MM.1S (cell line): Measurements from ENCODE around the gene PLCH1.

Experiments
- DNase-seq: peaks from one replicate; pipeline ENCODE4 v3.0.0-alpha.2; 2015
- H2AFZ ChIP-seq: fragments of 300-600 bp; sonication (generic); 2 replicates; pipeline ENCODE4 v1.6.0; 2016; ENCODE audit warnings: antibody characterized with exemption, low read length
- H3F3A ChIP-seq: fragments of 300-600 bp; sonication (generic); 2 replicates; pipeline ENCODE4 v1.6.1; 2016; ENCODE audit warnings: mild to moderate bottlenecking, antibody characterized with exemption, low read length, moderate library complexity, mixed read lengths; ENCODE audit not compliant: insufficient read depth
- H3K27ac ChIP-seq: fragments of 300-600 bp; sonication (generic); 2 replicates; pipeline ENCODE4 v1.5.1; 2016; ENCODE audit warnings: mild to moderate bottlenecking, low read length
- H3K27me3 ChIP-seq: fragments of 300-600 bp; sonication (generic); replicated peaks from 2 replicates; pipeline ENCODE4 v1.6.0; 2016; ENCODE audit warnings: low read length; ENCODE audit not compliant: insufficient read depth
- H3K36me3 ChIP-seq: fragments of 300-600 bp; sonication (generic); replicated peaks from 2 replicates; pipeline ENCODE4 v1.6.1; 2016; ENCODE audit warnings: mild to moderate bottlenecking, low read length, mixed read lengths; ENCODE audit not compliant: insufficient read depth
- H3K4me1 ChIP-seq: fragments of 300-600 bp; sonication (generic); 2 replicates; pipeline ENCODE4 v1.6.1; 2016; ENCODE audit warnings: low read length, mixed read lengths
- H3K4me2 ChIP-seq: fragments of 300-600 bp; sonication (generic); 2 replicates; pipeline ENCODE4 v1.6.0; 2016; ENCODE audit warnings: low read depth, low read length
- H3K4me3 ChIP-seq: fragments of 300-600 bp; sonication (generic); 2 replicates; pipeline ENCODE4 v1.5.1; 2016; ENCODE audit warnings: low read length, mixed read lengths
- H3K79me2 ChIP-seq: fragments of 300-600 bp; sonication (generic); 2 replicates; pipeline ENCODE4 v1.6.1; 2016; ENCODE audit warnings: mixed run types, low read length, mixed read lengths
- H3K9ac ChIP-seq: fragments of 300-600 bp; sonication (generic); 2 replicates; pipeline ENCODE4 v1.6.1; 2016; ENCODE audit warnings: low read length, mixed read lengths
- H3K9me2 ChIP-seq: fragments of 300-600 bp; sonication (generic); replicated peaks from 2 replicates; pipeline ENCODE4 v1.6.1; 2016; ENCODE audit warnings: mild to moderate bottlenecking, low read length, mixed read lengths; ENCODE audit not compliant: insufficient read depth
- H3K9me3 ChIP-seq: fragments of 300-600 bp; sonication (generic); replicated peaks from 2 replicates; pipeline ENCODE4 v1.6.1; 2016; ENCODE audit warnings: mild to moderate bottlenecking, low read length, mixed read lengths; ENCODE audit not compliant: insufficient read depth
- H4K20me1 ChIP-seq: fragments of 300-600 bp; sonication (generic); 2 replicates; pipeline ENCODE4 v1.6.1; 2016; ENCODE audit warnings: mild to moderate bottlenecking, low read length, moderate library complexity, mixed read lengths; ENCODE audit not compliant: insufficient read depth
- CTCF ChIP-seq: fragments of 300-600 bp; sonication (generic); IDR thresholded peaks from 2 replicates; pipeline ENCODE4 v1.5.1; 2016; ENCODE audit warnings: antibody characterized with exemption, low read length, mixed read lengths
- EZH2 ChIP-seq: fragments of 300-600 bp; sonication (generic); optimal IDR thresholded peaks from 2 replicates; pipeline ENCODE3; 2017; ENCODE audit warnings: low read depth, mild to moderate bottlenecking, antibody characterized with exemption, low read length, mixed read lengths
- EZH2phosphoT487 ChIP-seq: fragments of 300-600 bp; sonication (generic); IDR thresholded peaks from 2 replicates; pipeline ENCODE4 v1.6.1; 2018; ENCODE audit warnings: antibody characterized with exemption, low read length

PLCH1 gene

DNA sequence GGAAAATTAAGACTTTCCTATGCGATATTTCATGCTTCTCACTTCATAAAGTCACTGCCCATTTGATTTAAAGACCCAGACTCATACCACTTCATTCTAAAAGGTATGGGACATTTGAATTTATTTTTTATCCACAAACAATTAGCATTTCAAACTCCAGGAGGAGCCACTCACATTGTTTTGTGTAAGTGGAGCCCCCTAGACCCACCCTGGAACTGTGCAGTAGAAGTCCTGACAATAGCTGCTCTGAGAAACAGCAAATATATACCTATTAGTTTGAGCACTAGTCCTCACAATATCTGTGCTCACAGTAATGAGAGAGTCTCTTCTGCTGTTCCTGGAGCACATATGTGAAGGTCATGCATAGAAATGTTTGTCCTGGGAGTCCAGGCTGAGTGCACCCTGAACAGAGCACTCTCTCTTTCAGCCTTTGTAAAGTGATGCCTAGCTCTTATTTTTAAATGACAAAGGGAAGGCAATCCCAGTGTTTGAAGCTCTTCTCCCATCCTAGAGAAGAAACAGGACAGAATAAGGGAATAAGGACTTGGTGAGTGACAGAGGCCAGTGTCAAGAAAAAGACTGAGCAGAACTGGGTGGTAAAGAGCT lies 323.9 kb downstream of the PLCH1 start:
- H3K4me3 ChIP-seq: no peak overlapping the region
- H3F3A ChIP-seq: no peaks in the 10 kb centered on the region
- H3K4me2 ChIP-seq: no peak overlapping the region
- no peak for DNase-seq
- H3K36me3 ChIP-seq: no peaks in the 10 kb centered on the region
- no peaks in the 10 kb centered on the region for H4K20me1 ChIP-seq
- no peaks in the 10 kb centered on the region for H3K27me3 ChIP-seq
- no peak overlapping the region for H3K9ac ChIP-seq
- H3K9me3 ChIP-seq: no peaks in the 10 kb centered on the region
- no peaks in the 10 kb centered on the region for H3K79me2 ChIP-seq
- no peaks in the 10 kb centered on the region for H3K4me1 ChIP-seq
- no peak overlapping the region for H2AFZ ChIP-seq
- no peak overlapping the region for H3K27ac ChIP-seq
- no peak for TF ChIP-seq EZH2
- TF ChIP-seq EZH2phosphoT487: no peak
- TF ChIP-seq CTCF: no peak
- no peaks in the 10 kb centered on the region for H3K9me2 ChIP-seq

GRCh38 chr3:155420406-155420805 lies 324.5 kb downstream of the PLCH1 start:
- no peaks in the 10 kb centered on the region for H3F3A ChIP-seq
- no peaks in the 10 kb centered on the region for H3K9me3 ChIP-seq
- H3K27me3 ChIP-seq: no peaks in the 10 kb centered on the region
- H3K9me2 ChIP-seq: no peaks in the 10 kb centered on the region
- no peak overlapping the region for H3K4me3 ChIP-seq
- no peaks in the 10 kb centered on the region for H3K79me2 ChIP-seq
- no peak overlapping the region for H2AFZ ChIP-seq
- H3K4me1 ChIP-seq: no peaks in the 10 kb centered on the region
- H3K36me3 ChIP-seq: no peaks in the 10 kb centered on the region
- H3K4me2 ChIP-seq: no peak overlapping the region
- no peak for TF ChIP-seq EZH2phosphoT487
- no peak for TF ChIP-seq CTCF
- TF ChIP-seq EZH2: no peak
- H3K27ac ChIP-seq: no peak overlapping the region
- no peaks in the 10 kb centered on the region for H4K20me1 ChIP-seq
- DNase-seq: no peak
- H3K9ac ChIP-seq: no peak overlapping the region

DNA sequence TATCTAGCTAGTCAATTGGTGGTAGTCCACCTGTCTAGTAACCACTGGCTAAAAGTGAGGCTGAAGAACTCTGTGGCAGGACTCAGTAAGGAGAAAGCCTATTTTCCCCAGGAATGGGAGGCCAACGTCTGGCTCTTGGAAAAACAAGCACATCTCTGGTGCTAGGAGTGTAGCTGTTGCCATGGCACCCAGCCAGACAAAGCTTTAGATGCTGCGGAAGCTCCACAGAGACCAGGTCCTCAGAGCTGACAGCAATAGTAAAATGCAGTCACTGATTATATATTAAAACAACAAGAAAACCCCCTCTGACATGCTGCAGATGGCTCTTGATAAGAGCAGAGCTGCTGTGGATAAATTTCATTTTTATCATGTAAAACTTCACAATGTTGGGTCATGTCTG lies 326.5 kb downstream of the PLCH1 start:
- DNase-seq: no peak
- Histone ChIP-seq H3K4me3 (no peak overlapping the region), H3K9me3 (no peaks in the 10 kb centered on the region), H3K36me3 (no peaks in the 10 kb centered on the region), H3F3A (no peaks in the 10 kb centered on the region), H3K79me2 (no peaks in the 10 kb centered on the region), H4K20me1 (no peaks in the 10 kb centered on the region), H3K4me2 (no peak overlapping the region), H3K27ac (no peak overlapping the region), H3K27me3 (no peaks in the 10 kb centered on the region), H3K9me2 (no peaks in the 10 kb centered on the region), H3K4me1 (no peaks in the 10 kb centered on the region), H3K9ac (no peak overlapping the region), H2AFZ (no peak overlapping the region)
- TF ChIP-seq EZH2phosphoT487 (no peak), EZH2 (no peak), CTCF (no peak)
